HFFc6 (cell line): ENCODE measurements around the gene EDA2R. TPM values are rescaled to one million over a fixed set of nuclear protein-coding genes. Genes with fewer than 3 reads are reported as not detected.
A peak's percentile ranks its signal among the peaks of the same experiment; 100 is the strongest.

Experiments used
- DNase-seq: peaks from one replicate; pipeline ENCODE4 v3.0.0-alpha.2; 2018
- H3K27ac Mint-ChIP-seq: 2 replicates; pipeline ENCODE4 v1.8.0; 2020; ENCODE audit warnings: mild to moderate bottlenecking, mixed read lengths
- H3K27me3 Mint-ChIP-seq: 2 replicates; pipeline ENCODE4 v1.8.0; 2021; ENCODE audit warnings: mild to moderate bottlenecking, moderate library complexity, mixed read lengths; ENCODE audit not compliant: insufficient read depth
- H3K36me3 Mint-ChIP-seq: 2 replicates; pipeline ENCODE4 v1.8.0; 2021; ENCODE audit warnings: low read depth, mixed read lengths
- H3K4me1 Mint-ChIP-seq: 2 replicates; pipeline ENCODE4 v1.8.0; 2020; ENCODE audit warnings: low read depth, mixed read lengths
- H3K4me3 Mint-ChIP-seq: 2 replicates; pipeline ENCODE4 v1.8.0; 2020; ENCODE audit warnings: mild to moderate bottlenecking, moderate library complexity, mixed read lengths
- H3K9me3 Mint-ChIP-seq: 2 replicates; pipeline ENCODE4 v1.8.0; 2020; ENCODE audit warnings: mild to moderate bottlenecking, mixed read lengths
- CTCF ChIP-seq: fragments of 200-600 bp; sonication (generic); IDR thresholded peaks from 2 replicates; pipeline ENCODE4 v1.5.0; 2021; ENCODE audit warnings: antibody characterized with exemption, mild to moderate bottlenecking
- total RNA-seq, 6 experiments: library from RNA; stranded (reverse); fragmentation: NEBNext Ultra II Directional; extraction: Animal tissue kit (Norgen Biotek cat#: 25700); gene quantifications; 2 replicates in 1 of 6; 3 replicates in 5 of 6; pipeline ENCODE4 v1.2.3, GENCODE V29; 2021

The EDA2R gene
- total RNA-seq, 6 experiments from 2014 or later = 23.2 to 28.2 (median 24.1) TPM

GRCh38 chrX:66635360-66635759, 3.5 kb downstream of the EDA2R start:
- Mint-ChIP-seq H3K36me3 (peaks cover 18% of the 10 kb centered on the region), H3K4me3 (peak overlapping the region; percentile 83), H3K4me1 (peaks cover 73% of the 10 kb centered on the region), H3K27me3 (no peaks in the 10 kb centered on the region; the same call in 1 of the 2 replicates), H3K9me3 (no peaks in the 10 kb centered on the region), H3K27ac (peak overlapping the region; percentile 93)
- DNase-seq = peak; percentile 74
- no peak for TF ChIP-seq CTCF

- Mint-ChIP-seq H3K27ac (peak overlapping the region; percentile 93), H3K4me1 (peaks cover 72% of the 10 kb centered on the region), H3K9me3 (no peaks in the 10 kb centered on the region)
Observed at GRCh38 chrX:66634272-66634671, 4.6 kb downstream of the EDA2R start.

GRCh38 chrX:66633541-66633940, 5.3 kb downstream of the EDA2R start:
- Mint-ChIP-seq H3K36me3 (peaks cover 22% of the 10 kb centered on the region), H3K4me1 (peaks cover 76% of the 10 kb centered on the region), H3K27me3 (no peaks in the 10 kb centered on the region), H3K4me3 (peak overlapping the region; percentile 83), H3K27ac (peak overlapping the region; percentile 93), H3K9me3 (no peaks in the 10 kb centered on the region)
- peak; percentile 68 for DNase-seq
- no peak for TF ChIP-seq CTCF

More at GRCh38 chrX:66634272-66634671, 4.6 kb downstream of the EDA2R start:
- DNase-seq = no peak
- H3K36me3 Mint-ChIP-seq = peaks cover 22% of the 10 kb centered on the region
- no peaks in the 10 kb centered on the region; the same call in 1 of the 2 replicates for H3K27me3 Mint-ChIP-seq
- H3K4me3 Mint-ChIP-seq = peak overlapping the region; percentile 83
- TF ChIP-seq CTCF = no peak

- DNase-seq = peak; percentile 24
- no peak for TF ChIP-seq CTCF
- no peaks in the 10 kb centered on the region for H3K9me3 Mint-ChIP-seq
Observed at GRCh38 chrX:66632981-66633380, 5.9 kb downstream of the EDA2R start.

GRCh38 chrX:66632473-66632872, 6.4 kb downstream of the EDA2R start:
- Mint-ChIP-seq H3K4me3 (peak overlapping the region; percentile 83), H3K27ac (peak overlapping the region; percentile 93), H3K9me3 (no peaks in the 10 kb centered on the region), H3K4me1 (peaks cover 85% of the 10 kb centered on the region), H3K27me3 (no peaks in the 10 kb centered on the region), H3K36me3 (peaks cover 22% of the 10 kb centered on the region)
- DNase-seq = peak; percentile 45
- TF ChIP-seq CTCF = no peak

More at GRCh38 chrX:66632981-66633380, 5.9 kb downstream of the EDA2R start:
- no peaks in the 10 kb centered on the region for H3K27me3 Mint-ChIP-seq
- H3K4me1 Mint-ChIP-seq = peaks cover 82% of the 10 kb centered on the region
- H3K4me3 Mint-ChIP-seq = peak overlapping the region; percentile 83
- peaks cover 22% of the 10 kb centered on the region for H3K36me3 Mint-ChIP-seq
- H3K27ac Mint-ChIP-seq = peak overlapping the region; percentile 93
